ENCODE results near the gene TEX53.

Gene TEX53

GRCh38 chr9:114619191-114619761, 38.3 kb downstream of the TEX53 start:
- H3K4me3 ChIP-seq (ENCODE audit: low read depth, low read length), result no peak overlapping the region
- TF ChIP-seq CTCF (IDR thresholded peaks at IDR 0.05; ENCODE audit: insufficient read depth, low read length, missing control alignments), result no peak
- POLR2A ChIA-PET, result no interaction called here
- CTCF ChIA-PET, result interaction anchor here (1.2 to 2.7 kb wide), 3 partner anchors 34 to 214 kb away, joined by 3 to 10 read pairs (median 8); no protein-coding TSS in a partner anchor
- DNase-seq (ENCODE audit: low read depth, low spot score), result no peak

- CTCF ChIA-PET, result interaction anchor here (1.4 to 2.7 kb wide), 2 partner anchors 37 kb away, joined by 3 to 10 read pairs; no protein-coding TSS in a partner anchor
- TF ChIP-seq CTCF (IDR thresholded peaks at IDR 0.05; ENCODE audit: insufficient read depth, low read length, missing control alignments), result no peak
- POLR2A ChIA-PET, result no interaction called here
- no peak for DNase-seq (ENCODE audit: low read depth, low spot score)
- H3K4me3 ChIP-seq (ENCODE audit: low read depth, low read length), result no peak overlapping the region
These were observed 40.7 kb downstream of the TEX53 start for GRCh38 chr9:114616684-114617520.

GRCh38 chr9:114614373-114614772, 43.2 kb downstream of the TEX53 start:
- POLR2A ChIA-PET, result no interaction called here

GRCh38 chr9:114613919-114614318, 43.7 kb downstream of the TEX53 start:
- CTCF ChIA-PET, result interaction anchor here (1.5 kb wide), 1 partner anchor 179 kb away, joined by 3 read pairs; no protein-coding TSS in a partner anchor
- no peak overlapping the region for H3K4me3 ChIP-seq (ENCODE audit: low read depth, low read length)
- DNase-seq (ENCODE audit: low read depth, low spot score), result no peak
- POLR2A ChIA-PET, result no interaction called here
- no peak for TF ChIP-seq CTCF (IDR thresholded peaks at IDR 0.05; ENCODE audit: insufficient read depth, low read length, missing control alignments)

More at GRCh38 chr9:114614373-114614772, 43.2 kb downstream of the TEX53 start:
- CTCF ChIA-PET, result interaction anchor here (1.5 kb wide), 1 partner anchor 179 kb away, joined by 3 read pairs; no protein-coding TSS in a partner anchor
- no peak overlapping the region for H3K4me3 ChIP-seq (ENCODE audit: low read depth, low read length)
- TF ChIP-seq CTCF (IDR thresholded peaks at IDR 0.05; ENCODE audit: insufficient read depth, low read length, missing control alignments), result no peak
- no peak for DNase-seq (ENCODE audit: low read depth, low spot score)

- DNase-seq (ENCODE audit: low read depth, low spot score), result no peak
- CTCF ChIA-PET, result interaction anchor here (1.2 to 1.9 kb wide), 6 partner anchors 9 to 207 kb away, joined by 3 to 6 read pairs (median 4); no protein-coding TSS in a partner anchor
- no peak overlapping the region for H3K4me3 ChIP-seq (ENCODE audit: low read depth, low read length)
- TF ChIP-seq CTCF (IDR thresholded peaks at IDR 0.05; ENCODE audit: insufficient read depth, low read length, missing control alignments), result no peak
- POLR2A ChIA-PET, result no interaction called here
These were observed 44.5 kb downstream of the TEX53 start for GRCh38 chr9:114613087-114613486.
